ENCODE results near the gene DCTN1. TPM values are rescaled to one million over a fixed set of nuclear protein-coding genes. Genes with fewer than 3 reads are reported as not detected.
A peak's percentile ranks its signal among the peaks of the same experiment; 100 is the strongest.

DCTN1 gene
- total and polyA plus RNA-seq, 2 donors = 54.3 to 68.2 TPM

- Histone ChIP-seq H3K27ac (ENCODE audit: low read depth in 1 of 2, low read length in 1 of 2) (no peak overlapping the region), H3K4me3 (ENCODE audit: low read length in 2 of 2) (no peak overlapping the region), H3K9me3 (ENCODE audit: control insufficient read depth in 2 of 2, insufficient read depth in 1 of 2, low read length in 1 of 2) (no peaks in the 10 kb centered on the region), H3K4me1 (ENCODE audit: control insufficient read depth in 2 of 2, insufficient read depth in 2 of 2, low read length in 2 of 2) (peaks cover 1 to 2% of the 10 kb centered on the region in 2 donors), H3K27me3 (ENCODE audit: control insufficient read depth in 2 of 2, insufficient read depth in 1 of 2, low read length in 1 of 2) (peaks cover 0 to 2% of the 10 kb centered on the region in 2 donors), H3K36me3 (ENCODE audit: control insufficient read depth in 2 of 2, insufficient read depth in 2 of 2, low read length in 1 of 2) (no peaks in the 10 kb centered on the region)
- DNase-seq (ENCODE audit: low read depth in 6 of 9, low spot score in 9 of 9) = no peak
- WGBS = 98% methylated on average over 2 of the region's 2 CpGs
Observed at GRCh38 chr2:74396149-74396548, 16.0 kb upstream of the DCTN1 start.

- H3K4me1 ChIP-seq (ENCODE audit: control insufficient read depth in 2 of 2, insufficient read depth in 2 of 2, low read length in 2 of 2) = peaks cover 8 to 9% of the 10 kb centered on the region in 2 donors
- 99% methylated on average over 1 of the region's 1 CpG for WGBS
- no peak for DNase-seq (ENCODE audit: low read depth in 6 of 9, low spot score in 9 of 9)
- H3K4me3 ChIP-seq (ENCODE audit: low read length in 2 of 2) = no peak overlapping the region
- H3K27ac ChIP-seq (ENCODE audit: low read depth in 1 of 2, low read length in 1 of 2) = no peak overlapping the region
- H3K9me3 ChIP-seq (ENCODE audit: control insufficient read depth in 2 of 2, insufficient read depth in 1 of 2, low read length in 1 of 2) = no peaks in the 10 kb centered on the region
- H3K36me3 ChIP-seq (ENCODE audit: control insufficient read depth in 2 of 2, insufficient read depth in 2 of 2, low read length in 1 of 2) = no peaks in the 10 kb centered on the region
- peaks cover 0 to 2% of the 10 kb centered on the region in 2 donors for H3K27me3 ChIP-seq (ENCODE audit: control insufficient read depth in 2 of 2, insufficient read depth in 1 of 2, low read length in 1 of 2)
Observed at GRCh38 chr2:74393525-74393924, 13.4 kb upstream of the DCTN1 start.

GRCh38 chr2:74392449-74392743 is 12.3 kb upstream of the DCTN1 start:
- H3K36me3 ChIP-seq (ENCODE audit: control insufficient read depth in 2 of 2, insufficient read depth in 2 of 2, low read length in 1 of 2) = no peaks in the 10 kb centered on the region
- 87% methylated on average over 13 of the region's 13 CpGs for WGBS
- peaks cover 8 to 9% of the 10 kb centered on the region in 2 donors for H3K4me1 ChIP-seq (ENCODE audit: control insufficient read depth in 2 of 2, insufficient read depth in 2 of 2, low read length in 2 of 2)
- no peak for DNase-seq (ENCODE audit: low read depth in 6 of 9, low spot score in 9 of 9)
- H3K27ac ChIP-seq (ENCODE audit: low read depth in 1 of 2, low read length in 1 of 2) = no peak overlapping the region
- no peaks in the 10 kb centered on the region for H3K9me3 ChIP-seq (ENCODE audit: control insufficient read depth in 2 of 2, insufficient read depth in 1 of 2, low read length in 1 of 2)
- no peak overlapping the region for H3K4me3 ChIP-seq (ENCODE audit: low read length in 2 of 2)
- H3K27me3 ChIP-seq (ENCODE audit: control insufficient read depth in 2 of 2, insufficient read depth in 1 of 2, low read length in 1 of 2) = peaks cover 0 to 2% of the 10 kb centered on the region in 2 donors

GRCh38 chr2:74391580-74392448 is 11.7 kb upstream of the DCTN1 start:
- no peaks in the 10 kb centered on the region for H3K9me3 ChIP-seq (ENCODE audit: control insufficient read depth in 2 of 2, insufficient read depth in 1 of 2, low read length in 1 of 2)
- WGBS = 2% methylated on average over 62 of the region's 62 CpGs
- peak overlapping the region; percentile 83 to 84 for H3K4me3 ChIP-seq (ENCODE audit: low read length in 2 of 2)
- DNase-seq (ENCODE audit: low read depth in 6 of 9, low spot score in 9 of 9) = peak; percentile 83 to 97 (median 90)
- H3K4me1 ChIP-seq (ENCODE audit: control insufficient read depth in 2 of 2, insufficient read depth in 2 of 2, low read length in 2 of 2) = peaks cover 8 to 9% of the 10 kb centered on the region in 2 donors
- H3K27me3 ChIP-seq (ENCODE audit: control insufficient read depth in 2 of 2, insufficient read depth in 1 of 2, low read length in 1 of 2) = peaks cover 0 to 2% of the 10 kb centered on the region in 2 donors
- H3K27ac ChIP-seq (ENCODE audit: low read depth in 1 of 2, low read length in 1 of 2) = peak overlapping the region; percentile 64 to 82
- H3K36me3 ChIP-seq (ENCODE audit: control insufficient read depth in 2 of 2, insufficient read depth in 2 of 2, low read length in 1 of 2) = no peaks in the 10 kb centered on the region

- 1% methylated on average over 11 of the region's 11 CpGs for WGBS
- peak overlapping the region in 1 of 2 donors; percentile 64 for H3K27ac ChIP-seq (ENCODE audit: low read depth in 1 of 2, low read length in 1 of 2)
- H3K4me3 ChIP-seq (ENCODE audit: low read length in 2 of 2) = peak overlapping the region; percentile 83 to 84
- peak in 3 of 9 donors; percentile 18 to 35 (median 20) for DNase-seq (ENCODE audit: low read depth in 6 of 9, low spot score in 9 of 9)
- H3K9me3 ChIP-seq (ENCODE audit: control insufficient read depth in 2 of 2, insufficient read depth in 1 of 2, low read length in 1 of 2) = no peaks in the 10 kb centered on the region
- peaks cover 0 to 2% of the 10 kb centered on the region in 2 donors for H3K27me3 ChIP-seq (ENCODE audit: control insufficient read depth in 2 of 2, insufficient read depth in 1 of 2, low read length in 1 of 2)
- H3K4me1 ChIP-seq (ENCODE audit: control insufficient read depth in 2 of 2, insufficient read depth in 2 of 2, low read length in 2 of 2) = peaks cover 8 to 9% of the 10 kb centered on the region in 2 donors
- H3K36me3 ChIP-seq (ENCODE audit: control insufficient read depth in 2 of 2, insufficient read depth in 2 of 2, low read length in 1 of 2) = no peaks in the 10 kb centered on the region
Observed at GRCh38 chr2:74391209-74391579, 11.1 kb upstream of the DCTN1 start.

GRCh38 chr2:74390606-74391005 is 10.5 kb upstream of the DCTN1 start:
- Histone ChIP-seq H3K27me3 (ENCODE audit: control insufficient read depth in 2 of 2, insufficient read depth in 1 of 2, low read length in 1 of 2) (peaks cover 0 to 2% of the 10 kb centered on the region in 2 donors), H3K36me3 (ENCODE audit: control insufficient read depth in 2 of 2, insufficient read depth in 2 of 2, low read length in 1 of 2) (peaks cover 0 to under 1% of the 10 kb centered on the region in 2 donors), H3K9me3 (ENCODE audit: control insufficient read depth in 2 of 2, insufficient read depth in 1 of 2, low read length in 1 of 2) (no peaks in the 10 kb centered on the region), H3K27ac (ENCODE audit: low read depth in 1 of 2, low read length in 1 of 2) (no peak overlapping the region), H3K4me1 (ENCODE audit: control insufficient read depth in 2 of 2, insufficient read depth in 2 of 2, low read length in 2 of 2) (peaks cover 8 to 9% of the 10 kb centered on the region in 2 donors), H3K4me3 (ENCODE audit: low read length in 2 of 2) (peak overlapping the region in 1 of 2 donors; percentile 83)
- WGBS = 83% methylated on average over 5 of the region's 5 CpGs
- no peak for DNase-seq (ENCODE audit: low read depth in 6 of 9, low spot score in 9 of 9)

- H3K4me3 ChIP-seq (ENCODE audit: low read length in 2 of 2) = no peak overlapping the region
- no peak for DNase-seq (ENCODE audit: low read depth in 6 of 9, low spot score in 9 of 9)
- no peak overlapping the region for H3K27ac ChIP-seq (ENCODE audit: low read depth in 1 of 2, low read length in 1 of 2)
- H3K9me3 ChIP-seq (ENCODE audit: control insufficient read depth in 2 of 2, insufficient read depth in 1 of 2, low read length in 1 of 2) = no peaks in the 10 kb centered on the region
- 95% methylated on average over 1 of the region's 1 CpG for WGBS
- H3K36me3 ChIP-seq (ENCODE audit: control insufficient read depth in 2 of 2, insufficient read depth in 2 of 2, low read length in 1 of 2) = peaks cover 9 to 14% of the 10 kb centered on the region in 2 donors
- no peaks in the 10 kb centered on the region for H3K27me3 ChIP-seq (ENCODE audit: control insufficient read depth in 2 of 2, insufficient read depth in 1 of 2, low read length in 1 of 2)
- H3K4me1 ChIP-seq (ENCODE audit: control insufficient read depth in 2 of 2, insufficient read depth in 2 of 2, low read length in 2 of 2) = peaks cover 8 to 9% of the 10 kb centered on the region in 2 donors
Observed at GRCh38 chr2:74387346-74387745, 7.2 kb upstream of the DCTN1 start.

GRCh38 chr2:74385396-74385795 is 5.3 kb upstream of the DCTN1 start:
- Histone ChIP-seq H3K4me1 (ENCODE audit: control insufficient read depth in 2 of 2, insufficient read depth in 2 of 2, low read length in 2 of 2) (peaks cover 1 to 5% of the 10 kb centered on the region in 2 donors), H3K27ac (ENCODE audit: low read depth in 1 of 2, low read length in 1 of 2) (no peak overlapping the region)
- DNase-seq (ENCODE audit: low read depth in 6 of 9, low spot score in 9 of 9) = no peak

GRCh38 chr2:74384051-74384450 is 3.9 kb upstream of the DCTN1 start:
- DNase-seq (ENCODE audit: low read depth in 6 of 9, low spot score in 9 of 9) = no peak
- WGBS = 97% methylated on average over 3 of the region's 3 CpGs
- H3K27me3 ChIP-seq (ENCODE audit: control insufficient read depth in 2 of 2, insufficient read depth in 1 of 2, low read length in 1 of 2) = no peaks in the 10 kb centered on the region
- peaks cover 9 to 14% of the 10 kb centered on the region in 2 donors for H3K36me3 ChIP-seq (ENCODE audit: control insufficient read depth in 2 of 2, insufficient read depth in 2 of 2, low read length in 1 of 2)
- H3K9me3 ChIP-seq (ENCODE audit: control insufficient read depth in 2 of 2, insufficient read depth in 1 of 2, low read length in 1 of 2) = no peaks in the 10 kb centered on the region
- H3K4me1 ChIP-seq (ENCODE audit: control insufficient read depth in 2 of 2, insufficient read depth in 2 of 2, low read length in 2 of 2) = peaks cover 4 to 12% of the 10 kb centered on the region in 2 donors
- H3K27ac ChIP-seq (ENCODE audit: low read depth in 1 of 2, low read length in 1 of 2) = no peak overlapping the region
- H3K4me3 ChIP-seq (ENCODE audit: low read length in 2 of 2) = no peak overlapping the region

More at GRCh38 chr2:74385396-74385795, 5.3 kb upstream of the DCTN1 start:
- 96% methylated on average over 8 of the region's 8 CpGs for WGBS
- Histone ChIP-seq H3K27me3 (ENCODE audit: control insufficient read depth in 2 of 2, insufficient read depth in 1 of 2, low read length in 1 of 2) (no peaks in the 10 kb centered on the region), H3K36me3 (ENCODE audit: control insufficient read depth in 2 of 2, insufficient read depth in 2 of 2, low read length in 1 of 2) (peaks cover 9 to 14% of the 10 kb centered on the region in 2 donors), H3K4me3 (ENCODE audit: low read length in 2 of 2) (no peak overlapping the region), H3K9me3 (ENCODE audit: control insufficient read depth in 2 of 2, insufficient read depth in 1 of 2, low read length in 1 of 2) (no peaks in the 10 kb centered on the region)
